Keratinocyte (primary cell): ENCODE measurements around the gene IFNW1. TPM values are rescaled to one million over a fixed set of nuclear protein-coding genes. Genes with fewer than 3 reads are reported as not detected.

Experiments used
- DNase-seq: peaks from one replicate; pipeline ENCODE4 v3.0.0-alpha.2; 2011; ENCODE audit warnings: low read depth, missing footprints, low spot score
- FAIRE-seq: peaks from 2 replicates; lab custom pipeline; 2011; peaks lifted over from hg19 to GRCh38; lab: Jason Lieb, UNC
- H2AFZ ChIP-seq: 2 replicates; pipeline ENCODE4 v1.6.0; 2012; ENCODE audit warnings: low read length, control low read depth, inconsistent platforms; ENCODE audit not compliant: control insufficient read depth
- H3K27ac ChIP-seq: 2 replicates; pipeline ENCODE4 v1.5.1; 2011; ENCODE audit warnings: low read length; ENCODE audit not compliant: control insufficient read depth, insufficient read depth
- H3K27me3 ChIP-seq: 3 replicates; pipeline ENCODE4 v1.6.0; 2011; ENCODE audit warnings: low read length; ENCODE audit not compliant: control insufficient read depth, insufficient read depth; ENCODE audit errors: extremely low read depth
- H3K36me3 ChIP-seq, 2 experiments: 2 replicates in 1 of 2; 3 replicates in 1 of 2; pipeline ENCODE4 v1.5.1; 2011; ENCODE audit warnings: low read length in 2 of 2, mild to moderate bottlenecking in 1 of 2; ENCODE audit not compliant: control insufficient read depth in 2 of 2, insufficient read depth in 2 of 2; ENCODE audit errors: extremely low read depth in 1 of 2
- H3K4me1 ChIP-seq: 3 replicates; pipeline ENCODE4 v1.5.1; 2011; ENCODE audit warnings: low read length; ENCODE audit not compliant: control insufficient read depth, insufficient read depth; ENCODE audit errors: extremely low read depth
- H3K4me2 ChIP-seq: 3 replicates; pipeline ENCODE4 v1.6.0; 2011; ENCODE audit warnings: low read depth, low read length; ENCODE audit not compliant: control insufficient read depth, insufficient read depth; ENCODE audit errors: extremely low read depth
- H3K4me3 ChIP-seq, 3 experiments: fragments of 200-600 bp in 1 of 3; sonication (generic) in 1 of 3; 2 replicates in 2 of 3; 3 replicates in 1 of 3; pipeline ENCODE4 v1.5.1; 2011 to 2016; ENCODE audit warnings: low read length in 3 of 3, mild to moderate bottlenecking in 3 of 3, control low read depth in 2 of 3, inconsistent platforms in 1 of 3, low read depth in 1 of 3, mixed read lengths in 1 of 3, mixed run types in 1 of 3, moderate library complexity in 1 of 3; ENCODE audit not compliant: control insufficient read depth in 2 of 3, insufficient read depth in 2 of 3; ENCODE audit errors: extremely low read depth in 1 of 3
- H3K79me2 ChIP-seq: 2 replicates; pipeline ENCODE4 v1.6.0; 2012; ENCODE audit warnings: low read length; ENCODE audit not compliant: control insufficient read depth, insufficient read depth
- H3K9ac ChIP-seq: 3 replicates; pipeline ENCODE4 v1.6.0; 2011; ENCODE audit warnings: low read length; ENCODE audit not compliant: control insufficient read depth, insufficient read depth; ENCODE audit errors: extremely low read depth
- H3K9me1 ChIP-seq: 3 replicates; pipeline ENCODE4 v1.6.0; 2011; ENCODE audit warnings: low read length; ENCODE audit not compliant: control insufficient read depth, insufficient read depth; ENCODE audit errors: extremely low read depth
- H3K9me3 ChIP-seq: 2 replicates; pipeline ENCODE4 v1.5.1; 2012; ENCODE audit warnings: low read depth, low read length; ENCODE audit not compliant: control insufficient read depth
- H4K20me1 ChIP-seq: 3 replicates; pipeline ENCODE4 v1.6.0; 2011; ENCODE audit warnings: low read length; ENCODE audit not compliant: control insufficient read depth, insufficient read depth; ENCODE audit errors: extremely low read depth
- CTCF ChIP-seq, 3 experiments: IDR thresholded peaks in 1 of 3; conservative IDR thresholded peaks in 1 of 3; optimal IDR thresholded peaks in 1 of 3; 2 replicates in 2 of 3; 3 replicates in 1 of 3; pipeline versions ENCODE3 to v1.5.1; 2011; ENCODE audit warnings: low read length in 3 of 3, mild to moderate bottlenecking in 3 of 3, moderate library complexity in 2 of 3, control low read depth in 1 of 3, inconsistent platforms in 1 of 3; ENCODE audit not compliant: insufficient read depth in 2 of 3; ENCODE audit errors: extremely low read depth in 1 of 3
- EZH2 ChIP-seq: IDR thresholded peaks from one replicate; pipeline ENCODE4 v1.6.1; 2012; ENCODE audit warnings: inconsistent platforms, mild to moderate bottlenecking, low read length, moderate library complexity
- dilution Hi-C: fragments of 300-500 bp; cut with MboI; formaldehyde crosslinking; loops from one replicate; pipeline ENCODE4 v1.7.0; 2020; ENCODE audit warnings: low sequenced_read_pairs; ENCODE audit not compliant: extremely low pct_ligation_motif_present
- polyA plus RNA-seq, 5 experiments: library from polyadenylated mRNA; depleted of rRNA in 3 of 5; stranded (reverse) in 3 of 5; stranded (forward) in 1 of 5; unstranded in 1 of 5; fragments of >200 nt; gene quantifications; 1 replicate in 1 of 5; 2 replicates in 3 of 5; 3 replicates in 1 of 5; pipeline versions ENCODE4 v1.2.1 to v1.2.3, GENCODE V29; 2011 to 2012; ENCODE audit warnings: missing spikeins in 2 of 5, low read depth in 1 of 5, low replicate concordance in 1 of 5

IFNW1 gene
- polyA plus RNA-seq, 1 donor (not counting 4 experiments of a cell fraction or from before 2014, with no cell fraction given), result not detected

- TF ChIP-seq CTCF (optimal IDR thresholded peaks at IDR 0.05 in 1 of 3, IDR thresholded peaks at IDR 0.05 in 1 of 3, conservative IDR thresholded peaks at IDR 0.05 in 1 of 3; ENCODE audit: extremely low read depth in 1 of 3, insufficient read depth in 2 of 3, low read length in 3 of 3) (no peak), EZH2 (no peak)
- Histone ChIP-seq H3K9ac (no peak overlapping the region), H3K36me3 (no peaks in the 10 kb centered on the region), H3K79me2 (no peaks in the 10 kb centered on the region), H4K20me1 (no peaks in the 10 kb centered on the region), H3K9me3 (no peaks in the 10 kb centered on the region), H3K4me1 (no peaks in the 10 kb centered on the region), H3K4me3 (no peak overlapping the region), H3K9me1 (no peaks in the 10 kb centered on the region), H3K27me3 (no peaks in the 10 kb centered on the region), H3K4me2 (no peak overlapping the region), H3K27ac (no peak overlapping the region), H2AFZ (no peak overlapping the region)
- dilution Hi-C loops, result no loop called here
- FAIRE-seq (no peak), DNase-seq (no peak)
Measured at GRCh38 chr9:21104787-21105186, 36.8 kb downstream of the IFNW1 start.

GRCh38 chr9:21102305-21102704 lies 39.3 kb downstream of the IFNW1 start:
- Histone ChIP-seq H3K4me3 (no peak overlapping the region), H2AFZ (no peak overlapping the region), H3K4me2 (no peak overlapping the region), H3K4me1 (no peaks in the 10 kb centered on the region), H3K79me2 (no peaks in the 10 kb centered on the region), H3K27ac (no peak overlapping the region), H3K36me3 (no peaks in the 10 kb centered on the region), H3K27me3 (no peaks in the 10 kb centered on the region), H3K9me1 (no peaks in the 10 kb centered on the region), H3K9ac (no peak overlapping the region), H3K9me3 (no peaks in the 10 kb centered on the region), H4K20me1 (no peaks in the 10 kb centered on the region)
- FAIRE-seq (no peak), DNase-seq (no peak)
- dilution Hi-C loops, result no loop called here
- no peak for TF ChIP-seq CTCF (optimal IDR thresholded peaks at IDR 0.05 in 1 of 3, IDR thresholded peaks at IDR 0.05 in 1 of 3, conservative IDR thresholded peaks at IDR 0.05 in 1 of 3; ENCODE audit: extremely low read depth in 1 of 3, insufficient read depth in 2 of 3, low read length in 3 of 3)
